ENCODE measurements around the gene STOX2.

DNA sequence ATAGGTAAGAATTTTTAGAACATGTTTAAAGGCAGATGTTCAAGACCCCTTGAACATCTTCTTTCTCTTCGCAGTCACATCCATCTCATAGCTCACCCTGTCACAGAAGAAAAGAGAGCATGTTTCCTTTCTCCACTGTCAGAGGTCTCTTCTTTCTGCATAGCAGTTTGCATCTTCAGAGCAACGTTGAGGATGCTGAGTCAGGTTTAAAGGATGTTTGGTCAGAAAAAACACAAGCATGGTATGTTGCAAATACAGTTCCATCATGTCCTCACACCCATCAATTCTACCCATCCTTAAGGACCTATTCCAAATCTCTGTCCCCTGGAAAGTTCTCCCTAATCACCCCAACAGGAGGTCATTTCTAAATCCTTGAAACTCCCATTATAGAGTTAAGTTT lies 84.8 kb downstream of the STOX2 start:
- TF ChIP-seq, protein P1, sequence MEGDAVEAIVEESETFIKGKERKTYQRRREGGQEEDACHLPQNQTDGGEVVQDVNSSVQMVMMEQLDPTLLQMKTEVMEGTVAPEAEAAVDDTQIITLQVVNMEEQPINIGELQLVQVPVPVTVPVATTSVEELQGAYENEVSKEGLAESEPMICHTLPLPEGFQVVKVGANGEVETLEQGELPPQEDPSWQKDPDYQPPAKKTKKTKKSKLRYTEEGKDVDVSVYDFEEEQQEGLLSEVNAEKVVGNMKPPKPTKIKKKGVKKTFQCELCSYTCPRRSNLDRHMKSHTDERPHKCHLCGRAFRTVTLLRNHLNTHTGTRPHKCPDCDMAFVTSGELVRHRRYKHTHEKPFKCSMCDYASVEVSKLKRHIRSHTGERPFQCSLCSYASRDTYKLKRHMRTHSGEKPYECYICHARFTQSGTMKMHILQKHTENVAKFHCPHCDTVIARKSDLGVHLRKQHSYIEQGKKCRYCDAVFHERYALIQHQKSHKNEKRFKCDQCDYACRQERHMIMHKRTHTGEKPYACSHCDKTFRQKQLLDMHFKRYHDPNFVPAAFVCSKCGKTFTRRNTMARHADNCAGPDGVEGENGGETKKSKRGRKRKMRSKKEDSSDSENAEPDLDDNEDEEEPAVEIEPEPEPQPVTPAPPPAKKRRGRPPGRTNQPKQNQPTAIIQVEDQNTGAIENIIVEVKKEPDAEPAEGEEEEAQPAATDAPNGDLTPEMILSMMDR (IDR thresholded peaks at IDR 0.05; ENCODE audit: insufficient read depth, low read length, poor library complexity, severe bottlenecking), result no peak
- no peak for TF ChIP-seq EZH2phosphoT487 (conservative IDR thresholded peaks at IDR 0.05; ENCODE audit: low read length)
